NB4 (cell line): ENCODE measurements around the gene SCLY.

Source experiments
- DNase-seq: peaks from one replicate; pipeline ENCODE4 v3.0.0; 2010; ENCODE audit warnings: low read depth
- H3K4me3 ChIP-seq: one replicate; pipeline ENCODE4 v1.5.1; 2011; ENCODE audit warnings: mild to moderate bottlenecking, low read depth, low read length, moderate library complexity
- MYC ChIP-seq: IDR thresholded peaks from 2 replicates; pipeline ENCODE4 v1.6.1; 2011; ENCODE audit warnings: low read depth, low read length
- POLR2A ChIP-seq: IDR thresholded peaks from 2 replicates; pipeline ENCODE4 v1.6.1; 2011; ENCODE audit warnings: mild to moderate bottlenecking; ENCODE audit not compliant: insufficient read length; ENCODE audit errors: extremely low read depth
- TF ChIP-seq, protein P1 (sequence below): IDR thresholded peaks from one replicate; pipeline ENCODE4 v1.5.1; 2012; ENCODE audit warnings: low read depth, low read length
- TF ChIP-seq, protein P2 (sequence below): IDR thresholded peaks from 2 replicates; pipeline ENCODE4 v1.6.1; 2011; ENCODE audit warnings: low read depth, low read length

The SCLY gene

DNA sequence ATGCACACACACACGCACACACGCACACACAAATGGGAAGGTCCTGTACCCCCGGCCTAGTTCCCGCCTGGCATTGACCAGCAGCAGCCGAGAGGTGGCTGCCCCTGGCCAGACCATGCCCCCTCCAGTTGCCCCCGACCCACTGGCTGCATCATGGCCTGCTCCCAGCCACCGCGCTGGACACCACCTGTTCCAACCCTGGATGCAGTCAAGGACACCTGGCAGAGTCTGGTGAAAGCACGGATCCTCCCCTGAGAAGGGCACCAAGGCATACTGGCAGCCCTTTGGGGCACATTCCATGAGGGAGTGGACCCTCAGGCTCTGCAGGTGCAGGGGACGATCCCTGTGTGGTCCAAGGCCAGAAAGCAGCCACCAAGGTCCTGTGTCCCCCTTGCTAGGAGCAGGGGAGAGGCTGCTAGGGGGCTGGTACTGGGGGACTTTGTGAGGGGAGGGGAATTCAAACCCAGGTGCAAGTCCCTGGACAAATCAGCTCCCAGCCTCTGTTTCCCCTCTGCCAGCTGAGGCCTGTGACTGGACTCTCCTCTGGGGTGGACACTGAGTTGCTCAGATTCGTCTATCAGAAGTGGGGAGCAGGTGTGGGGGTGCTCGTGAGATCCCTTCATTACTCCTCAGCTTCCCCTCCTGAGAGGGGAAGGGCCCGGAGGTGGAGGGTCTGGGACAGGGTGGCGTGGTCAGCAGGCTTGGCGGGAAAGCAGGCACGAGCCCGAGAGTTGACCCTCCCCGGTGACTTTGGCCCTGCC is 42.8 kb downstream of the SCLY start:
- DNase-seq, result no peak

DNA sequence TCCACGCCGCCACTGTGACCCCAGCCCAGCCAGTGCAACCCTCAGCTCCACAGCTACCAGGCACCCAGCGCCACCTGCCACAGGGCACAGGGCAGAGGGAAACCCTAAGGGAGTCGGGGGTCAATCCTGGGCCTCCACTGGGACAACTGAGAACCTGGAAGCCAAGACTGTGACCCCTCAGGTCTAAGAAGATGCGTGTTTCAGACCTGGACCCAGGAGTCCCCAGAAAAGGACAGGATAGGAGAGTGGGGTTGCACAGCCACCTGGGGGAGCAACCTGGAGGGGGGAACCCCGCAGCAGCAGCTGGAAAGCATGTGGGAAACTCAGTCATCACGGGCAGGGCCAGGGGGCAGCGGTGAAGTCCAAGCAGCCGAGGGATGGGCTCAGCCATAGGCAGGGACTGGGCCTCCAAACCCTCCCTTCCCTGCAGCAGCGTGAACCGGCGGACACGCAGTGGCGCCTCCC is 43.5 kb downstream of the SCLY start:
- TF ChIP-seq MYC, result no peak
- TF ChIP-seq, protein P1, sequence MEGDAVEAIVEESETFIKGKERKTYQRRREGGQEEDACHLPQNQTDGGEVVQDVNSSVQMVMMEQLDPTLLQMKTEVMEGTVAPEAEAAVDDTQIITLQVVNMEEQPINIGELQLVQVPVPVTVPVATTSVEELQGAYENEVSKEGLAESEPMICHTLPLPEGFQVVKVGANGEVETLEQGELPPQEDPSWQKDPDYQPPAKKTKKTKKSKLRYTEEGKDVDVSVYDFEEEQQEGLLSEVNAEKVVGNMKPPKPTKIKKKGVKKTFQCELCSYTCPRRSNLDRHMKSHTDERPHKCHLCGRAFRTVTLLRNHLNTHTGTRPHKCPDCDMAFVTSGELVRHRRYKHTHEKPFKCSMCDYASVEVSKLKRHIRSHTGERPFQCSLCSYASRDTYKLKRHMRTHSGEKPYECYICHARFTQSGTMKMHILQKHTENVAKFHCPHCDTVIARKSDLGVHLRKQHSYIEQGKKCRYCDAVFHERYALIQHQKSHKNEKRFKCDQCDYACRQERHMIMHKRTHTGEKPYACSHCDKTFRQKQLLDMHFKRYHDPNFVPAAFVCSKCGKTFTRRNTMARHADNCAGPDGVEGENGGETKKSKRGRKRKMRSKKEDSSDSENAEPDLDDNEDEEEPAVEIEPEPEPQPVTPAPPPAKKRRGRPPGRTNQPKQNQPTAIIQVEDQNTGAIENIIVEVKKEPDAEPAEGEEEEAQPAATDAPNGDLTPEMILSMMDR, result no peak
- TF ChIP-seq, protein P2, sequence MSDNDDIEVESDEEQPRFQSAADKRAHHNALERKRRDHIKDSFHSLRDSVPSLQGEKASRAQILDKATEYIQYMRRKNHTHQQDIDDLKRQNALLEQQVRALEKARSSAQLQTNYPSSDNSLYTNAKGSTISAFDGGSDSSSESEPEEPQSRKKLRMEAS, result no peak
- TF ChIP-seq POLR2A, result no peak
- no peak for DNase-seq
- H3K4me3 ChIP-seq, result no peak overlapping the region

More for the DNA sequence above, 42.8 kb downstream of the SCLY start:
- no peak for TF ChIP-seq POLR2A
- no peak for TF ChIP-seq MYC
- TF ChIP-seq, protein P2, result no peak
- TF ChIP-seq, protein P1, result no peak
- no peak overlapping the region for H3K4me3 ChIP-seq

DNA sequence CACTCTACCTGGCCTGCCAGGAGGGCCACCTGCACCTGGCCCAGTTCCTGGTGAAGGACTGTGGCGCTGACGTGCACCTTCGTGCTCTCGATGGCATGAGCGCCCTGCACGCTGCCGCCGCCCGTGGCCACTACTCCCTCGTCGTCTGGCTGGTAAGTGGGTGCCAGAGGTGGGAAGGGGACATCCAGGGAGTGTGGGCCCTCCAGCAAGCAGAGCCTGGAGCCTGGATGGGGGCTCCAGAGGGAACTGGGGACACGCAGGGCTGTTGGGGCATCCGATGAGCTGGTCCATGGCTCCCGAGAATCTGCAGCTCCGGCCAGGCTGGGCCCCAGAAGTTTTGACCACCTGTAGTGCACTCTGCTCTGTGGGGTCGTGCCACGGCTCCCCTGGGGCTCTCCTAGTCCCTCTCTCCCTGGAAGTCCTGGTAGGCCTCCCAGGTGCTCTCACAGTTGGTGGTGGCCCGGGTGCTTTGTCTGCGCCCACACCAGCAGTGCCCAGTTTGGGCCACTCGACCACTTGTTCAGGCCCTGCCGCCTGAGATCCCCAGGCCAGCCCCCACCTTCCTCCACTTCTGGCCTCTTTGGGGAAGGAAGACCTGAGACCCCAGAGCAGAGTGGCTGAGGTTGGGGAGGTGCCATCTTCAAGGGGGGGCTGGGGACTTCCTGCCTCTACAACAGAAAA is 44.0 kb downstream of the SCLY start:
- no peak overlapping the region for H3K4me3 ChIP-seq
- DNase-seq, result no peak
- TF ChIP-seq, protein P1, result no peak

DNA sequence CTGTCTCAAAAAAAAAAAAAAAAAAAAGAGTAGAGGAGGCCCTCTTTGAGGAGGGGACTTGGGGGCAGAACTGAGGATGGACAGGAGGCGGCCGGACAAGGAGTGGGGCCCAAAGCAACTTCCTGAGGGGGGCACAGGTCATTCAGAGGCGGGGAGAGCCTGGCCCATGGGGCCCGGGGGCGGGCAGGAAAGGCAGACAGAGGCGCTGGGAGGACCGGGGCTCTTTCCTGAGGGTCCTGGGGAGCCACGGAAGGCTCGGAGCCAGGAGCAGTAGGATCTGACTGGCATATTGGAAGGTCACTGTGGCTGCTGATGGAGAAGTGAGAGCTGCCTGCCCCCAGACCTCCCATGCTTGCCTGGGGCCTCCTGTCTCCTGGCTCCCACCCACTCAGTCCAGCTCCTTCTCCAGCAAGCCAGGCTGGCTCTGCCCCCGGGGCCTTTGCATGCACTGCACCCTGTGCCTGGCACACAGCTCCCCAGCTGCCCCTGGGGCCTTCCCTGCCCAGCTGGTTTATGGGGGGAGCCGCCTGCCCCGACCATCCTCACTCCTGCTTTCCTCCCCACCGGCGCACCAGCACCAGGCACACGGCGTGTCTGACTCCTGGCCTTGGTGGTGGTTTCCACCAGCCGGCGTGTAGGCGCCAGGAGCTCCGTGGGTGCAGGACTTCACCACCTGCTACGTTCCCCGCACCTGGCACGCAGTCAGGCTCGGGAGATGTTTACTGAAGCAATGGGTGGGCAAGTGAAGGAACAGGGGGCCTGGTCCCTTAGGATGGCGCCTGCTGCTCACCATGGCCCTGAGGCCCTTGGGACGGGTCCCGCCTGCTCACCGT is 44.9 kb downstream of the SCLY start:
- no peak for DNase-seq
- no peak for TF ChIP-seq POLR2A
- TF ChIP-seq, protein P2, result no peak
- TF ChIP-seq MYC, result no peak
- TF ChIP-seq, protein P1, result no peak
- H3K4me3 ChIP-seq, result no peak overlapping the region

DNA sequence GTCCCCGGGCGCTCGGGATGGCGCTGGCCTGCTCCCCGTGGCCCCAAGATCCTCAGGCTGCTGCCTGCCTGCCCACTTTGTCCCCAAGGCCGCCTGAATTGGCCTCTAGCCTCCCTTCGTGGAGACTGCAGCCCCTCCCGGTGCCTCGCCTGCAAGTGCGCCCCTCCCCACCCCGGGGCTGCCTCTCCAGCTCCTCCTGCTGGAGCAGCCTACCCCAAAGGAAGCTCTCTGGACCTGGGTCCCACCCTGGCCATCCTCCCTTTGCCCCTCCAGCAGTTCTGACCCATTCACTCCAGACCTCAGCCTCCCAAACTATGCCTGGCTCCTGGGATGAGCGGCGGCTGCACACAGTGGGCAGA is 45.5 kb downstream of the SCLY start:
- TF ChIP-seq, protein P2, result no peak
- TF ChIP-seq, protein P1, result peak; percentile 22
- H3K4me3 ChIP-seq, result no peak overlapping the region
- DNase-seq, result no peak
